ENCODE data around the gene PARVB.

DNA sequence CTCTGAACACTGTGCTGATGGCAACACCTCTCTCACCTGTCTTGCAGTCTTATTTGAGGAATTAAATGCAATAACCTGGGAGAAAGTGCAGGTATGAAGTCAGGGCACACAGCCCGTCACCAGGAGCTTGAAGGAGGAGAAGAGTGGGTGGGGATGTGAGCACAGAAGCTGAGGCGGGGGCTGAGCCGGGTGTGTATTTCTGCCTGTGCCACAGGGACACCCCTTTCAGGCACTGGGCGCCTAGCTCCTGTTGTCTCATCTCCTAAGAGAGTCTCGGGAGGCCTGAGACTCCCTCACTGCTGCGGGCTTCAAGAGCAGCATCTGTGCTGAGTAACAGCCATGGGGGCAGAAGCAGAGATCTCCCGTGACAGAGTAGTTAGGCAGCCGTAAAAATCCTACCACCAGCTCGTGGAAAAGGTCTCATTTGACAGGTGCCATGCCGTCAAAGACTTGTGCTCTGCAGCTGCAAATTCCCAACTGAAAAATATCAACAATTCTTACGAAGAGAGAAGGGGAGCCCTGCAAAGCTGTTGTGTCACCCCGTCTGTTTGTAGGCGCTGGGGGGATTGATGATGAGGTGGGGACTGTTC, 26.8 kb downstream of the PARVB start:
- TF ChIP-seq ZNF274 (IDR thresholded peaks at IDR 0.05; ENCODE audit: low read depth, low read length) (no peak), YY1 (IDR thresholded peaks at IDR 0.05; ENCODE audit: insufficient read depth, insufficient read length) (no peak)

All from NT2/D1 (cell line).